Colon (tissue), 2 donors: ENCODE data around the gene CHRM2.

ENCODE experiments used
- FAIRE-seq: peaks from 2 replicates; lab custom pipeline; 2012; peaks lifted over from hg19 to GRCh38; lab: Jason Lieb, UNC
- donor health status: control.
- donor health status: control.

CHRM2 gene

GRCh38 chr7:137026176-137026500, 157.7 kb downstream of the CHRM2 start:
- no peak for FAIRE-seq

- FAIRE-seq, result no peak
Observed at GRCh38 chr7:137032436-137032835, 164.0 kb downstream of the CHRM2 start.

GRCh38 chr7:137036768-137037167, 168.3 kb downstream of the CHRM2 start:
- no peak for FAIRE-seq

GRCh38 chr7:137038706-137039105, 170.3 kb downstream of the CHRM2 start:
- FAIRE-seq, result no peak

- FAIRE-seq, result no peak
Observed at GRCh38 chr7:137040745-137041144, 172.3 kb downstream of the CHRM2 start.

- no peak for FAIRE-seq
Observed at GRCh38 chr7:137045573-137045972, 177.1 kb downstream of the CHRM2 start.

- FAIRE-seq, result no peak
Observed at GRCh38 chr7:137069249-137069963, 201.0 kb downstream of the CHRM2 start.
